ENCODE results near the gene SUPT4H1. TPM values are rescaled to one million over a fixed set of nuclear protein-coding genes. Genes with fewer than 3 reads are reported as not detected.
A peak's percentile ranks its signal among the peaks of the same experiment; 100 is the strongest.
"Not testable (repeated sequence)": the region's sequence is repeated elsewhere in the genome, so short reads cannot be mapped to it uniquely, and the experiment has no call there.

The SUPT4H1 gene
- 70.8 TPM for polyA plus RNA-seq (ENCODE audit: insufficient read length)

DNA sequence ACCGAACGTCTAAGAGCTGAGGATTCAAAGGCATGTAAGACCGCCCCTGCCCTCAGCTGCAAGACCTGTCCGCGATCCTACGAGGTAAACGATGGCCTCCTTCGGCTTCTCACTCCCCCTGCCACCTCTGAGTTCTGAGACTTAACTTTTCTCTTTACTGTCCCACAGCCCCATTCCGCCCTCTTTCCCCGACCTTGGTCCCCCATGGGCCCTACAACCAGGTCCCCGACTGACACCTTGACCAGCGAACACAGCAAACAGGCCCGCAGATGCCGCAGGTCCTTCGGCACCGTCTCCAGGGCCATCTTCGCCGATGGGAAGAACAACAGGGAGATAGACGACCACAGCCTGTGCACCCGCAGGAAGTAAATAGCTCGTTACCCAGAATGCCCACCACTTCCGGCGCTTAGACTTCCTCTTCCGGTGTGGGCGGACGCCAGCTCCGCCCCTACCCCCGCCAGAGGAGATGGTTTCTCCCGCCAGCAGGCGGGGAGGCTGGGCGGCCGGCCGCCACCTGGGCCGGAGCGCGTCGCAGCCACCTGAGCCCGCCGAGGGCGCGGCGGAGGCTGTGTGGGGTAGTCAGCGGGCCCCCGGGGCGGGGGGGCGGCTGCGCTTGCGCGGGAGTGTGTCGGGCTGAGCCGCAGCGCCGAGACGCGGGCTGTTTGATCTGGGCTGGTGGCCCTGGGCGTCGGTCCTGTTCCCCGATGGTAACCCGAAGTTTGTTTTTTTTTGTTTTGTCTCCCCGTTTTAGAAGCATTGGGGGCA, at the start of gene SUPT4H1:
TSS of gene SUPT4H1 (minus strand) at position 371 of the 765 bp plus-strand sequence. CDS start at position 305, 66 bp downstream.
- peak; percentile 93 for DNase-seq

DNA sequence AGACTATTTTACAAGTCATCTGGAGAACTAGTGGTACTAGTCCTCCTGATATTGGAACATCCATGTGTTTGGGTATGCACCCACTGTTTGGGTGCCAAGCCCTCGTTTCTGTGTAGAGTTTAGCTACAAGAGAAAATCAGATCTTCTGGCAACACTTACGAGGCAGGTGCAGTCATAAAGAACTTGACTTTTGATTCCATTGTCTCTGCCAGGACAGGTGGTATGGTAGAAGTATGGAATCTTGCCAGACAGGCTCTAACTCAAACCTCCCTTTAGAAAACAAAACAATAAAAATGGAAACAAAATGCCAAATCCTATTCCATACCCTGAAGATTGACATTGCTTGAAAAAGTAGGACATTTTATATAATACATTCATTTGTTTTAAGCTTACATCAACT, 49.3 kb upstream of the SUPT4H1 start:
- no peak for DNase-seq

- DNase-seq = no peak
Observed at GRCh38 chr17:58400826-58401225, 48.8 kb upstream of the SUPT4H1 start.

GRCh38 chr17:58399974-58400373, 48.0 kb upstream of the SUPT4H1 start:
- DNase-seq = no peak

DNA sequence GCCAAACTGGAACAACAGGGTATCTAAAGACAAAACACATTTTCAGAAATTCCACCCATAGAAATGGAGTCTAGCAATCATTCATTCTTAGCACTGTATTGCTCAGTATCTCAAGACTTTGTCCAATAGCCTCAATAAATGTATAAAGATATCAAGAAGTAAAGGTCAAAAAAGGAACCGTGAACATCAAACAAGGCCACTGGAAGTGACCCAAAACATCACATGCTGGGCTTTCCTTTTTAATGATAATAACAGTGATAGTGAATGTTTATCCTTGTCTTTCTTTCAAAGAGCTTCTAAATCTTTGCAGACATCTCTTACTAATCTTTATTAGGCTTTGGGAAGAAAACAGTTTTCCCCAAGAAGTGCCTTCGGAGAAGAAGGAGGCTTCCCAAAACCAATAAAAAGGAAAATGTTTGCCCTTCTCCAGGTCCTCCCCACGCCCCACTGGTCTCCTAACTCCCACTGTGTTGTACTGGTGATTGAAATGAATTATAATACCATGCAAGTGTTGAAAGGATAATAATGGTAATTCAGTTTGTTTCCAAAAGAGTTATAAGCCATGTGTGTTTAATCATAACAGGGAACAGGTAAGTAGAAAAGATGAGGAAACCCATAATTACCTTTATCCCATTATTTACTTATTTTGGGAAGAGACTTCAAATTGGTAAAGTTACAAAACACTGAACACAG, 46.7 kb upstream of the SUPT4H1 start:
- DNase-seq = no peak

- not testable (repeated sequence) for DNase-seq
Observed at GRCh38 chr17:58397421-58397820, 45.4 kb upstream of the SUPT4H1 start.

GRCh38 chr17:58396173-58396572, 44.2 kb upstream of the SUPT4H1 start:
- DNase-seq = no peak

GRCh38 chr17:58394534-58395223, 42.7 kb upstream of the SUPT4H1 start:
- no peak for DNase-seq

- DNase-seq = no peak
Observed at GRCh38 chr17:58391302-58391984, 39.4 kb upstream of the SUPT4H1 start.

GRCh38 chr17:58390884-58391283, 38.9 kb upstream of the SUPT4H1 start:
- no peak for DNase-seq

GRCh38 chr17:58388302-58389190, 36.5 kb upstream of the SUPT4H1 start:
- no peak for DNase-seq

GRCh38 chr17:58387834-58388233, 35.8 kb upstream of the SUPT4H1 start:
- no peak for DNase-seq

DNA sequence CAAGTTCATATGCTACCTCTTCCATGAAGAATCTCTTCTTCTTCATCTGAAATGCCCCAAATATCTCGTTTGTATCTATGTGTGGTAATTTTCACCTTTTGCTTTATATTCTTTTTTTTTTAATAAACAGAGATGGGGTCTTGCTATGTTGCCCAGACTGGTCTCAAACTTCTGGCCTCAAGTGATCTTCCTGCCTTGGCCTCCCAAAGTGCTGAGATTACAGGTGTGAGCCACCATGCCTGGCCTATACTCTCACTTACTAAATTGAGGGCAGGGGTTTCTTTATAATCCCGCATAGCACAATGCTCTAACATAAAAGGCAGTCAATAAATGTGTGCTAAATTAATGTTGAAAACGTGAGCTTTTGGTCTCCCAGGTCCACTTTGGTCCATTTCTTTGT, 34.7 kb upstream of the SUPT4H1 start:
- no peak for DNase-seq

- DNase-seq = no peak
Observed at GRCh38 chr17:58385359-58385899, 33.4 kb upstream of the SUPT4H1 start.

DNA sequence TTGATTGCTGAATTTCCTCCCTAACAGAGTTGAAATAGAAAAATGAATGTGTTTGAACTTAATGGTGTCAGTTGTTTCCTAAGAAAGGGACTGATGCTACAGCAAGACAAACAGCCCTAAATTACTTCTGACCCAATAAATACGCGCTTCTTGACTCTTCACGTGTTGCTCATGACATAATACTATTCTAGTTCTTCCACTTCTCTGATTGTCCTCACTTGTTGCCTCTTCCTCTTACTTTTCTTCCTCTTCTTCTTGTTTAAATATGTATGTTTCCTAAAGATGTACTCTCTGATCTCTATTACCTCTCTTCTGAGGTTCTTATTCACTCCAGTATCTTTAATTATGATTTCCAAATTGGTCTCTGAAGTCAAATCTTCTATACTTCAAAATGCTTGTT, 32.9 kb upstream of the SUPT4H1 start:
- no peak for DNase-seq

DNA sequence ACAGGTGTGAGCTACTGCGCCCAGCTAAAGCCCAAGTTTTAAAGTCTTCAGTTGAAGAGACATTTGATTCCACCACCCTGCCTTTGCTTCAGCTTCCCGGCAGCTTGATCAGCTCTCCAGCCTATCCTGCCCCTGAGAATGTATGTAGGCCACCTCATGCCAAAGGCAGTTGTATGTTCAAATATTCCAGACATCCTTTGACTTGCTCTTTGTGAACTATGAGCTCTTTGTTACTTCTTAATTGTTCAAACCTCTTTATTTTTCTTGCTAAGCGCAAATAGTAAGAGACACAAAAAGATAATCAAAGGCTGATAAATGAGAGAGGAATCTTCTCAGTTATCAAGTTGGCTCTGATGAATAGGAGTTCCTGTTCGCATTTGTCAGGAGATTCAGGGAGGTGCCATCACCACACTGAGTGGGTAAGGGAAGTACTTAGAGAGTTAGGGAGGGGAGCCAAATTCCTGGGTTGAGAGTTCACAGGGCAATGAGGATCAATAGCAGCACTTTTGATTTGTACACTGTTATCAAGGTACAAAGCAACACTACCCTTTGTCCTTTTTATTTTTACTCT, 32.0 kb upstream of the SUPT4H1 start:
- no peak for DNase-seq

DNA sequence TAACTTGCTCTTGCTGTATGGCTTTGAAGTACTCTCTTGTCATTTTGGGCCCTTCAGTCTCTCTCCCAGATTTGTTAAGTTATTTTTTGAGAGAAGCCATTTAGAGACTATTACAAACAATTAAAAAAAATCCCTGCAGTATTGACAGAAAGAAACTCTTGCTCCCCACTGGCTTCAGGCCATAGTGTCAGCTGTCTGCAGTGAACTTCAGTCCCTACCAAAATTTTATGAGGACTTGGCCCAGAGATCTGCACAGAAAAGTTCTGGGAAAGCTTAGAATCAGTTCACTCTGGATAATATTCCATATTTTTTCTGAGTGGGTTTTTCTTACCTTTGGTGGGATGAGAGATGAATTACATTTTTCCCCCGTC, 30.9 kb upstream of the SUPT4H1 start:
- DNase-seq = peak; percentile 22

DNA sequence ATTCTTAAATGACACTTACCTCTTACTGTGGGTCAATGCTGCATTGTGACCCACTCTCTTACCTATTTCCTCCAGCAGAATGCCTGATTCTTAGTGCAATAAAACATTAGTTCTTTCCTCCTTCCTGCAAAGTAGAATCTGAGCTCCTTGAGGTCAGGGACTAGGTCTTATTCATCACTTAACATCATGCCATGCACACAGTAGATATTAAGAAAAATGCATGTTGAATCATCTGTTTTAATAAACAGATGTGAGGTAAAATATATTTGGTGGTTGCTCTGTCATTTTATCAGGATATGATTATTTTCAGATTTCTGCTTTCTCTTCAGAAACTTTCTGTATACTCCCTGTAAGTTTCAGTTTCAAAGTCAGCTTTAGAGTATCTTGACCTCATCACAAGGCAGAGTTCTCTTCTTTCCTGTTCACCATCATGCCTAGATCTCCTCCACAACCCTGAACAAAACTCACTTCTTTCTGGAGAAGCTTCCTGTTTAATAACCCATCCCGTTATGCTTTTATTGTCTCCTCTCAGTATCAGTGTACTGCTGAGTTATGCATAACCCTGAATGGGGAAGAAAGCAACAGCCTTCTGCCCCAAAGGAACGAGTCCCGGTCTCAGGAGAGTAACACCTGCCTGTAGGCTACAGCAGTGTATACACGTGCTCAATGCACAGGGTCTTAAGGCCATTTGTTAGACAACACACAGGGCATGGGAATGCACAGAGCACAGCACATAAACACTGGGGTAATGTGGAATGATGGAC, 30.3 kb upstream of the SUPT4H1 start:
- DNase-seq = no peak

GRCh38 chr17:58381124-58382035, 29.4 kb upstream of the SUPT4H1 start:
- DNase-seq = no peak
